ENCODE data around the gene EPB41L4B. TPM values are rescaled to one million over a fixed set of nuclear protein-coding genes. Genes with fewer than 3 reads are reported as not detected.

Gene EPB41L4B
- total and polyA plus RNA-seq, 2 donors from 2014 or later, result 6.5 to 7.7 TPM

GRCh38 chr9:109335121-109335520 is 14.3 kb upstream of the EPB41L4B start:
- H3K36me3 ChIP-seq (ENCODE audit: control insufficient read depth in 2 of 3, insufficient read depth in 3 of 3, low read length in 3 of 3), result no peaks in the 10 kb centered on the region
- H3K27me3 ChIP-seq (ENCODE audit: control insufficient read depth, insufficient read depth, low read length), result no peaks in the 10 kb centered on the region
- intact Hi-C loops (cut with DNase I), result no loop called here
- DNase-seq (no peak), FAIRE-seq (no peak)
- H3K4me1 ChIP-seq (ENCODE audit: control insufficient read depth in 2 of 3, insufficient read depth in 2 of 3, low read depth in 1 of 3, low read length in 3 of 3), result peaks cover 0 to 3% (median 0%) of the 10 kb centered on the region in 3 donors
- no peak overlapping the region for H3K4me3 ChIP-seq (ENCODE audit: low read length in 3 of 3)
- H3K27ac ChIP-seq (ENCODE audit: low read depth in 2 of 2, low read length in 2 of 2), result no peak overlapping the region
- TF ChIP-seq, protein P1, sequence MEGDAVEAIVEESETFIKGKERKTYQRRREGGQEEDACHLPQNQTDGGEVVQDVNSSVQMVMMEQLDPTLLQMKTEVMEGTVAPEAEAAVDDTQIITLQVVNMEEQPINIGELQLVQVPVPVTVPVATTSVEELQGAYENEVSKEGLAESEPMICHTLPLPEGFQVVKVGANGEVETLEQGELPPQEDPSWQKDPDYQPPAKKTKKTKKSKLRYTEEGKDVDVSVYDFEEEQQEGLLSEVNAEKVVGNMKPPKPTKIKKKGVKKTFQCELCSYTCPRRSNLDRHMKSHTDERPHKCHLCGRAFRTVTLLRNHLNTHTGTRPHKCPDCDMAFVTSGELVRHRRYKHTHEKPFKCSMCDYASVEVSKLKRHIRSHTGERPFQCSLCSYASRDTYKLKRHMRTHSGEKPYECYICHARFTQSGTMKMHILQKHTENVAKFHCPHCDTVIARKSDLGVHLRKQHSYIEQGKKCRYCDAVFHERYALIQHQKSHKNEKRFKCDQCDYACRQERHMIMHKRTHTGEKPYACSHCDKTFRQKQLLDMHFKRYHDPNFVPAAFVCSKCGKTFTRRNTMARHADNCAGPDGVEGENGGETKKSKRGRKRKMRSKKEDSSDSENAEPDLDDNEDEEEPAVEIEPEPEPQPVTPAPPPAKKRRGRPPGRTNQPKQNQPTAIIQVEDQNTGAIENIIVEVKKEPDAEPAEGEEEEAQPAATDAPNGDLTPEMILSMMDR (IDR thresholded peaks at IDR 0.05; ENCODE audit: borderline replicate concordance, extremely low read depth, insufficient read depth), result no peak
- no peak overlapping the region for H3K9ac ChIP-seq (ENCODE audit: low read length in 3 of 3)
- H3K9me3 ChIP-seq (ENCODE audit: control insufficient read depth in 2 of 3, insufficient read depth in 1 of 3, low read length in 3 of 3), result no peaks in the 10 kb centered on the region

DNA sequence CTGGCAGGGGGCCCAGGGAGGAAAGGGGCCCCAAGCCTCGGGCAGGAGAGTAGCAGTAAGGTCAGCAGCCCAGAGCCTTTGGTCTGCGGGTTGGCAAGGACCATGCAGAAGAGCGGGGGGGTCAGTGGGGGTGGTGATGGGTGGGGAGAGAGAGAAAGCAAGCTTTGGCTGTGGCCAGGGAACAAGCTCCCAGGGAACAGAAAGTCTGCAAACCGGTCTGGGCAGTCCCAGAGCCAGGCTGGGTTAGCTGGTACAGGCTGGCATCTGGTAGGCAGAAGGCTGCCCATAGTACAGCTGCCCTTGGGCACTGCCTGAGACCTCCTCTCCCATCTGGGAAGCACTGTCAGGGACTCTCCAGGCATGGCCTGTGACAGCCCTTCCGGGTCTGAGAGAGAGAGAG is 10.5 kb upstream of the EPB41L4B start:
- Histone ChIP-seq H3K36me3 (ENCODE audit: control insufficient read depth in 2 of 3, insufficient read depth in 3 of 3, low read length in 3 of 3) (no peaks in the 10 kb centered on the region), H3K9me3 (ENCODE audit: control insufficient read depth in 2 of 3, insufficient read depth in 1 of 3, low read length in 3 of 3) (no peaks in the 10 kb centered on the region), H3K27ac (ENCODE audit: low read depth in 2 of 2, low read length in 2 of 2) (peak overlapping the region; percentile 62 to 72), H3K27me3 (ENCODE audit: control insufficient read depth, insufficient read depth, low read length) (no peaks in the 10 kb centered on the region), H3K4me3 (ENCODE audit: low read length in 3 of 3) (no peak overlapping the region), H3K9ac (ENCODE audit: low read length in 3 of 3) (no peak overlapping the region), H3K4me1 (ENCODE audit: control insufficient read depth in 2 of 3, insufficient read depth in 2 of 3, low read depth in 1 of 3, low read length in 3 of 3) (peaks cover 0 to 6% (median 0%) of the 10 kb centered on the region in 3 donors)
- intact Hi-C loops (cut with DNase I), result no loop called here
- TF ChIP-seq, protein P1 (IDR thresholded peaks at IDR 0.05; ENCODE audit: borderline replicate concordance, extremely low read depth, insufficient read depth), result no peak
- no peak for FAIRE-seq
- DNase-seq, result peak; percentile 63 to 94 (median 67)

DNA sequence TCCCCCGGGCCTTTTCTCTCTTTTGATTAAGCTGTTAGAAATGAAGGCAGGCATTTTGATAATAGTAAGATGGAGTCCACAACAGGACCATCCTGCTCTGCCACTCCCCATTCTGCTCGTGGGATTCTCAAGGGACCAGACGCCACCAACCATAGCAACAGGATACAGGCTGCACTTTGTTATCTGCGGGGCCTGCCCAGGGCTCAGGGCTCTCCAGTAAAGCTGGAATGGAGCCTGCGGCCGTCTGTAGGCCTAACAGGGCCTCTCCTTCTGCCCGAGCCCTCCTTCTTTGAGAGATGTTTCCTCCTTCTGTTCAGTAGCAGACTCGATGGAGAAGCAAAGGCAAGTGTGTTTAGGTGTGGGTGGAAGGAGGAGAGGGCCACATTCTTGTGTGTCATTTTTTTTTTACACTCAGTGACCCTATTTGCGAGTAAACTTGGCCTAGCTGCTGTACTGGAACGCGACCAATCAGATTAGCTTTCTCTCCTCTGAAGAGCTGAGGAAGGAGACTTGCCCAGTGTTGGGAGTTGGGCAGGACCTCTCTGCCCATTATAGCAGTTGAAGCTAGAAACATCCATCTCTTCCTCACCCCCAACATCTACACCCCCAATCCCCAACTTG is 8.9 kb upstream of the EPB41L4B start:
- H3K27ac ChIP-seq (ENCODE audit: low read depth in 2 of 2, low read length in 2 of 2), result peak overlapping the region; percentile 75 to 77
- peak in 1 of 5 donors; percentile 47 for DNase-seq
- no peaks in the 10 kb centered on the region for H3K9me3 ChIP-seq (ENCODE audit: control insufficient read depth in 2 of 3, insufficient read depth in 1 of 3, low read length in 3 of 3)
- H3K4me1 ChIP-seq (ENCODE audit: control insufficient read depth in 2 of 3, insufficient read depth in 2 of 3, low read depth in 1 of 3, low read length in 3 of 3), result peaks cover 0 to 6% (median 0%) of the 10 kb centered on the region in 3 donors
- peak overlapping the region in 1 of 3 donors; percentile 20 for H3K9ac ChIP-seq (ENCODE audit: low read length in 3 of 3)
- H3K4me3 ChIP-seq (ENCODE audit: low read length in 3 of 3), result no peak overlapping the region
- no peaks in the 10 kb centered on the region for H3K27me3 ChIP-seq (ENCODE audit: control insufficient read depth, insufficient read depth, low read length)
- no peaks in the 10 kb centered on the region for H3K36me3 ChIP-seq (ENCODE audit: control insufficient read depth in 2 of 3, insufficient read depth in 3 of 3, low read length in 3 of 3)
- TF ChIP-seq, protein P1 (IDR thresholded peaks at IDR 0.05; ENCODE audit: borderline replicate concordance, extremely low read depth, insufficient read depth), result no peak
- intact Hi-C loops (cut with DNase I), result no loop called here
- FAIRE-seq, result no peak

All from kidney (tissue), 14 donors.